C4-2B (cell line): Measurements from ENCODE around the gene TLDC2.

ENCODE experiments used
- ZFX ChIP-seq: fragments of 450-650 bp; IDR thresholded peaks from 2 replicates; pipeline ENCODE4 v1.6.1; 2017
- TF ChIP-seq, protein P1 (sequence below): fragments of 450-650 bp; conservative IDR thresholded peaks from 2 replicates; pipeline ENCODE4 v1.5.1; 2017; ENCODE audit warnings: mild to moderate bottlenecking

- TF ChIP-seq, protein P1, sequence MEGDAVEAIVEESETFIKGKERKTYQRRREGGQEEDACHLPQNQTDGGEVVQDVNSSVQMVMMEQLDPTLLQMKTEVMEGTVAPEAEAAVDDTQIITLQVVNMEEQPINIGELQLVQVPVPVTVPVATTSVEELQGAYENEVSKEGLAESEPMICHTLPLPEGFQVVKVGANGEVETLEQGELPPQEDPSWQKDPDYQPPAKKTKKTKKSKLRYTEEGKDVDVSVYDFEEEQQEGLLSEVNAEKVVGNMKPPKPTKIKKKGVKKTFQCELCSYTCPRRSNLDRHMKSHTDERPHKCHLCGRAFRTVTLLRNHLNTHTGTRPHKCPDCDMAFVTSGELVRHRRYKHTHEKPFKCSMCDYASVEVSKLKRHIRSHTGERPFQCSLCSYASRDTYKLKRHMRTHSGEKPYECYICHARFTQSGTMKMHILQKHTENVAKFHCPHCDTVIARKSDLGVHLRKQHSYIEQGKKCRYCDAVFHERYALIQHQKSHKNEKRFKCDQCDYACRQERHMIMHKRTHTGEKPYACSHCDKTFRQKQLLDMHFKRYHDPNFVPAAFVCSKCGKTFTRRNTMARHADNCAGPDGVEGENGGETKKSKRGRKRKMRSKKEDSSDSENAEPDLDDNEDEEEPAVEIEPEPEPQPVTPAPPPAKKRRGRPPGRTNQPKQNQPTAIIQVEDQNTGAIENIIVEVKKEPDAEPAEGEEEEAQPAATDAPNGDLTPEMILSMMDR: no peak
- TF ChIP-seq ZFX: no peak
These were observed 39.2 kb upstream of the TLDC2 start for GRCh38 chr20:36836591-36837269.
